Activated CD4-positive, alpha-beta T cell treated with anti-CD3 and anti-CD28 coated beads for 36 hours (primary cell): ENCODE data around the gene GSE1. TPM values are rescaled to one million over a fixed set of nuclear protein-coding genes. Genes with fewer than 3 reads are reported as not detected.

Experiments
- ATAC-seq: fragments of 200-7000 bp; cut with Tn5 transposase; one replicate; pipeline ENCODE4 v1.10.0; 2021; ENCODE audit warnings: mild to moderate bottlenecking, moderate library complexity
- CTCF ChIA-PET: fragments of 350-600 bp; sonication (Branson Sonifier 250); formaldehyde crosslinking; loops from one replicate; lab custom pipeline; 2021; ENCODE audit warnings: antibody characterized with exemption; lab: Charles Lee
- POLR2A ChIA-PET: fragments of 350-600 bp; sonication (Branson Sonifier 250); formaldehyde crosslinking; loops from one replicate; lab custom pipeline; 2021; ENCODE audit warnings: antibody characterized with exemption, inconsistent platforms; lab: Charles Lee
- DNase-seq: peaks from one replicate; pipeline ENCODE4 v3.0.0-alpha.2; 2020
- H3K27ac Mint-ChIP-seq: one replicate; pipeline ENCODE4 v1.8.0; 2021; ENCODE audit warnings: mixed read lengths
- H3K27me3 Mint-ChIP-seq: one replicate; pipeline ENCODE4 v1.8.0; 2021; ENCODE audit warnings: mixed read lengths
- H3K36me3 Mint-ChIP-seq: one replicate; pipeline ENCODE4 v1.8.0; 2021; ENCODE audit warnings: low read depth, mixed read lengths
- H3K4me1 Mint-ChIP-seq: one replicate; pipeline ENCODE4 v1.8.0; 2021; ENCODE audit warnings: mixed read lengths
- H3K4me3 Mint-ChIP-seq: one replicate; pipeline ENCODE4 v1.8.0; 2021; ENCODE audit warnings: mild to moderate bottlenecking, moderate library complexity, mixed read lengths
- H3K9me3 Mint-ChIP-seq: one replicate; pipeline ENCODE4 v1.8.0; 2021; ENCODE audit warnings: low read depth, mixed read lengths
- intact Hi-C, 2 experiments: fragments of 100-400 bp; cut with DNase I in 1 of 2; cut with micrococcal nuclease in 1 of 2; formaldehyde crosslinking; loops; one replicate each; pipeline versions ENCODE4 v1.14.2 to v1.15.1; 2022 to 2024; cut with DNase I, micrococcal nuclease
- total RNA-seq, 2 experiments: library from RNA; stranded (reverse); gene quantifications; one replicate each; pipeline ENCODE4 v1.2.3, GENCODE V29; 2021

Gene GSE1
- total RNA-seq, 2 experiments from 2014 or later, result 13.2 to 13.5 TPM

DNA sequence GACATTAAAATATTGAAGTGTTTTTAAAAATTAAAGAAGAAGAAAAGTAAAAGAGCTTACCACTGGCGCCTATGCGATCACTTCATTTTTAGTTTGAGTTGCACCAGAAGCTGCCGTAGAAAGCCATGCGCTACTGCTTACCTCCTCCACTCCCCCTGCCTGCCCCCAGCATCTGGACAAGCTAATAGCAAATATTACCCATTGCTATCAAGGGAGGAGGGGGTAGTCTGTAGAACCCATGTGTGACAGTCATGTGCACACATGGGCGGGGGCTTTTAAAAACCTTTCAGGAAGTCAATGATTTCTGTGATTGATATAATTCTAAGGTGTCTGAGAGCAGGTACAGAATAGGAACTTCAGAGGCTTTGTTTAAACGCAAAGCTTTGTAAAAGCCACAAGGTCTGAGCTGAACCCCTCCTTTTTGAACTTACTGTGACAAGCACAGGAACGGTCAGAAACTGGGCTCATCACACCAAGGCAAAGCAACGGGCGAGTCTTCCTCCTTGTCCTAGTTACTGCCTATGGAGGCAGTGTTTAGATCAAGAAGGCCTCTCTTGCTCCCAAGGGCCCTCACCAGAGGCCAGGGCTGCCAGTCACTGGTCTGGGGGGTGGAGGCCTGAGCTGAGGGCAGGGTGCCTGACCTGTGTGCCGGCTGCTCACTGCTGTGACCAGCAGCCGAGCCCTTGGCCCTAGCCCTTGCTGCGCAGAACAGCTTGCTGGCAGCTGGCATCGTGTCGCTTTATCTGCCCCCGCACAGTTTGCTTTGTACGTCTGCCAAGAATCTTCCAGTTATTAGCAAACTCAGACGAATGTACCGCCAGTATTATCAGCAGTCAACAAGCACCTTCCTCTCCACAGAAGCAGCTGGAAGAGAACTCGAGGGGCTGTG is 60.7 kb downstream of the GSE1 start:
- intact Hi-C loops, result loop anchor here in 1 of 2 experiments (5.0 kb wide), 1 partner anchor 44 kb away; no protein-coding TSS in a partner anchor
- no peak overlapping the region for H3K27ac Mint-ChIP-seq

GRCh38 chr16:85674418-85674755 is 61.3 kb downstream of the GSE1 start:
- DNase-seq (no peak), ATAC-seq (no peak)
- H3K4me3 Mint-ChIP-seq, result no peak overlapping the region
- H3K9me3 Mint-ChIP-seq, result no peaks in the 10 kb centered on the region
- H3K4me1 Mint-ChIP-seq, result peaks cover 7% of the 10 kb centered on the region
- intact Hi-C loops, result loop anchor here in 1 of 2 experiments (5.0 kb wide), 1 partner anchor 43 kb away; no protein-coding TSS in a partner anchor
- ChIA-PET CTCF (interaction anchor here (0.6 to 1.5 kb wide), 4 partner anchors 11 to 315 kb away, joined by 3 to 5 read pairs (median 4); no protein-coding TSS in a partner anchor), POLR2A (no interaction called here)
- H3K27ac Mint-ChIP-seq, result no peak overlapping the region
- H3K27me3 Mint-ChIP-seq, result no peaks in the 10 kb centered on the region
- peaks cover 56% of the 10 kb centered on the region for H3K36me3 Mint-ChIP-seq

More for the DNA sequence above, 60.7 kb downstream of the GSE1 start:
- Mint-ChIP-seq H3K4me1 (peaks cover 7% of the 10 kb centered on the region), H3K9me3 (no peaks in the 10 kb centered on the region), H3K36me3 (peaks cover 55% of the 10 kb centered on the region), H3K27me3 (no peaks in the 10 kb centered on the region), H3K4me3 (no peak overlapping the region)
- DNase-seq, result no peak
- ChIA-PET CTCF (interaction anchor here (0.5 to 2.1 kb wide), 7 partner anchors 11 to 86 kb away, joined by 3 to 10 read pairs (median 4); no protein-coding TSS in a partner anchor), POLR2A (interaction anchor here (1.1 kb wide), 1 partner anchor 58 kb away, joined by 3 read pairs; no protein-coding TSS in a partner anchor)
- ATAC-seq, result no peak

GRCh38 chr16:85674828-85675227 is 61.7 kb downstream of the GSE1 start:
- intact Hi-C loops, result loop anchor here in 1 of 2 experiments (5.0 kb wide), 1 partner anchor 42 kb away; no protein-coding TSS in a partner anchor
- peak overlapping the region; percentile 66 for H3K27ac Mint-ChIP-seq
- peaks cover 7% of the 10 kb centered on the region for H3K4me1 Mint-ChIP-seq
- H3K27me3 Mint-ChIP-seq, result no peaks in the 10 kb centered on the region
- H3K9me3 Mint-ChIP-seq, result no peaks in the 10 kb centered on the region
- H3K4me3 Mint-ChIP-seq, result no peak overlapping the region
- DNase-seq (no peak), ATAC-seq (no peak)
- POLR2A ChIA-PET, result no interaction called here
- CTCF ChIA-PET, result interaction anchor here (0.6 to 1.9 kb wide), 5 partner anchors 11 to 314 kb away, joined by 3 to 7 read pairs (median 3); no protein-coding TSS in a partner anchor
- H3K36me3 Mint-ChIP-seq, result peaks cover 56% of the 10 kb centered on the region

DNA sequence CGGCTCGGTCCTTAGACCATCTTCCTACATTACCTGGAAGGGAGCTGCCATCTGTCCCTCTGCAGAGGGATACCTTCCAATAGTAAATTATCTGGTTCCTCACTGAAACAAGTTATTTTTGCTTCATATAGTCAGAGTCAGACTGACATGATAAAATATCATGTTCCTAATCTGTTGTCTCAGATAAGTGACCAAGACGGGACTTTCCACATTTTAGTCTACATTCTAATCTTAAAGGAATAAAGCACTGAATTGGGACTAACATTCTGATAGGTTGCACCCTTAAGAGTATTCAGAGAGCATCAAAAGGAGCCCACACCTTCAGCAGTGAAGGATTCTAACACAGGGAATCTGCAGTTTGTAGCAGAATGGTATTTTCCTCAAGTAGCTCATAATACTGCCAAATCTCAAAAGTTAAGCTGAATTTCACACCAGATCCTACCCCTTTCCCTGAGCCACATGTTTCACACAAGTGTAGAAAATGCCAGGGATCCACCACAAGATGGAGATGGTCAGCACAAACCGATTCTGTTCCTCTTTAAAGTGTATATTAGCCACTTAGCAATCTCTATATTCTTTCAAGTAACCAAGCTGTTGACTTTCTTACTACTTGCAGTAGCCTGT is 62.2 kb downstream of the GSE1 start:
- DNase-seq (no peak), ATAC-seq (no peak)
- no peaks in the 10 kb centered on the region for H3K27me3 Mint-ChIP-seq
- CTCF ChIA-PET, result interaction anchor here (0.5 to 1.9 kb wide), 4 partner anchors 59 to 314 kb away, joined by 3 to 7 read pairs (median 3); no protein-coding TSS in a partner anchor
- no peak overlapping the region for H3K27ac Mint-ChIP-seq
- no peak overlapping the region for H3K4me3 Mint-ChIP-seq
- no peaks in the 10 kb centered on the region for H3K9me3 Mint-ChIP-seq
- peaks cover 57% of the 10 kb centered on the region for H3K36me3 Mint-ChIP-seq
- POLR2A ChIA-PET, result no interaction called here
- peaks cover 7% of the 10 kb centered on the region for H3K4me1 Mint-ChIP-seq
- intact Hi-C loops, result no loop called here

DNA sequence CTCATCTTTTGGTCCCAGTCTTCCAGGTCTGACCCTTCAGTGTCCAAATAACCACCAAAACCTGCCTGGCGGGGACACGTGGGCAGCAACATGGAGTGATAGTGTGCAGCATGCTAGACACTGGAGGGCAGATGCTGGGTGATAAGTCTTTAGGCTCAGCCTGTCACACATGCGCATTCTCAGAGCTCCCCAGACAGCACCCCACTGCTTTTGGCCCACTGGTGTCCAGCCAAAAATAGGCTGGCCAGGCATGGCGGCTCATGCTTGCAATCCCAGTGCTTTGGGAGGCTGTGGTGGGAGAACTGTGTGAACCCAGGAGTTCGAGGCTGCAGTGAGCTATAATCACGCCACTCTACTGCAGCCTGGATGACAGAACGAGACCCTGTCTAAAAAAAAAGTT is 63.3 kb downstream of the GSE1 start:
- ATAC-seq (no peak), DNase-seq (no peak)
- Mint-ChIP-seq H3K4me3 (no peak overlapping the region), H3K36me3 (peaks cover 60% of the 10 kb centered on the region), H3K27ac (no peak overlapping the region), H3K9me3 (no peaks in the 10 kb centered on the region), H3K27me3 (no peaks in the 10 kb centered on the region), H3K4me1 (peaks cover 7% of the 10 kb centered on the region)
- intact Hi-C loops, result no loop called here
- ChIA-PET CTCF (interaction anchor here (0.7 to 1.9 kb wide), 2 partner anchors 40 to 61 kb away, joined by 4 to 7 read pairs; no protein-coding TSS in a partner anchor), POLR2A (no interaction called here)

- ChIA-PET POLR2A (no interaction called here), CTCF (interaction anchor here (0.8 to 1.5 kb wide), 2 partner anchors 10 to 26 kb away, joined by 3 read pairs; no protein-coding TSS in a partner anchor)
- no peak for DNase-seq
- no peak overlapping the region for H3K27ac Mint-ChIP-seq
- no peaks in the 10 kb centered on the region for H3K27me3 Mint-ChIP-seq
- no peak overlapping the region for H3K4me3 Mint-ChIP-seq
- peaks cover 7% of the 10 kb centered on the region for H3K4me1 Mint-ChIP-seq
- no peak for ATAC-seq
- peaks cover 59% of the 10 kb centered on the region for H3K36me3 Mint-ChIP-seq
- no peaks in the 10 kb centered on the region for H3K9me3 Mint-ChIP-seq
- intact Hi-C loops, result no loop called here
Measured at GRCh38 chr16:85677383-85677967, 64.4 kb downstream of the GSE1 start.

- Mint-ChIP-seq H3K27ac (no peak overlapping the region), H3K4me3 (no peak overlapping the region), H3K4me1 (peaks cover 7% of the 10 kb centered on the region), H3K9me3 (no peaks in the 10 kb centered on the region), H3K36me3 (peaks cover 56% of the 10 kb centered on the region), H3K27me3 (no peaks in the 10 kb centered on the region)
- intact Hi-C loops, result no loop called here
- CTCF ChIA-PET, result interaction anchor here (0.8 to 1.5 kb wide), 3 partner anchors 9 to 27 kb away, joined by 3 read pairs; no protein-coding TSS in a partner anchor
- POLR2A ChIA-PET, result no interaction called here
- ATAC-seq (no peak), DNase-seq (no peak)
Measured at GRCh38 chr16:85678016-85678415, 64.9 kb downstream of the GSE1 start.

DNA sequence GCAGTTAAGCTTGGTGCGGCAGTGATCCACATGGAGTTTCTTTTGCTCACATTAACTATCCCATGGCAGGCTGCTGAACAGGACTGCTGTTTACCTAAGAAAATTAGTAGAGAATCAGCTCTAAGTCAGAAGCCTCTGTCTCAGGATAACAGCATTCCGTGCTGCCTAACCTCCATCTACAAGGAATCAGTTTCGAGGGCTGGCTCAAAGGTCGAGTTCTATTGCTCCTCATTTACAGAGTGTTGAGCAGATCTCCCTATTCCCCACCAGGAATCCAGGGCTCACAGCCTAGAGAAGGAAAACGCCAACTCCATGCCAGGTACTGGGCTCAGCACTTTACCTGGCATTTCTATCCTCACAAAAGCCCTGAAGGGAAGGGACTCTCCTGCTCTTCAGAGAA is 65.7 kb downstream of the GSE1 start:
- H3K9me3 Mint-ChIP-seq, result no peaks in the 10 kb centered on the region
- CTCF ChIA-PET, result interaction anchor here (0.6 to 1.8 kb wide), 3 partner anchors 14 to 22 kb away, joined by 3 to 5 read pairs (median 3); no protein-coding TSS in a partner anchor
- ATAC-seq (no peak), DNase-seq (no peak)
- no peaks in the 10 kb centered on the region for H3K27me3 Mint-ChIP-seq
- POLR2A ChIA-PET, result no interaction called here
- peaks cover 61% of the 10 kb centered on the region for H3K36me3 Mint-ChIP-seq
- peaks cover 7% of the 10 kb centered on the region for H3K4me1 Mint-ChIP-seq
- H3K4me3 Mint-ChIP-seq, result no peak overlapping the region
- H3K27ac Mint-ChIP-seq, result no peak overlapping the region
- intact Hi-C loops, result no loop called here

DNA sequence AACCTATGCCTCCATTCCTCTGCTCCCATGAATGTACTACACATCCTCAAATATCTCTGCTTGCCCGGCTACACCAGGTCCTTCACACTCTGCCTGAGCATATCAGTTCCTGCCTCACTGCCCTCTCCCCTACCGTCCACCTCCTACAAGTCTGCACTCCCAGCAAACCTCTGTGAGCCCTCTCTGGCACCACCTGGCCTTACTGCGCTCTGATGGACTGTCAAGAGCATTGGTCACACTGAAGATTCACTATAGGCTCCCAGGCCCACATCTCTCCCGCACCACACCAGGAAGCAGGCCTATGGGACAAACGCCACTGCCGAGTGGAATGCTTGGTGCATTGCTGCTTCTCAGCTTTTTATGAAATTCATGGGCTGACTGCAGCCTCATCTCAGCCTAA is 66.7 kb downstream of the GSE1 start:
- peaks cover 57% of the 10 kb centered on the region for H3K36me3 Mint-ChIP-seq

GRCh38 chr16:85680352-85680944 is 67.3 kb downstream of the GSE1 start:
- no peaks in the 10 kb centered on the region for H3K27me3 Mint-ChIP-seq
- no peak for DNase-seq
- H3K9me3 Mint-ChIP-seq, result no peaks in the 10 kb centered on the region
- H3K27ac Mint-ChIP-seq, result no peak overlapping the region
- intact Hi-C loops, result loop anchor here in 1 of 2 experiments (10.0 kb wide), 1 partner anchor 874 kb away; the partner anchor contains the start of gene MTHFSD
- no peak overlapping the region for H3K4me3 Mint-ChIP-seq
- H3K36me3 Mint-ChIP-seq, result peaks cover 57% of the 10 kb centered on the region
- peaks cover 4% of the 10 kb centered on the region for H3K4me1 Mint-ChIP-seq
- ATAC-seq, result no peak
- ChIA-PET CTCF (interaction anchor here (1.8 kb wide), 1 partner anchor 12 kb away, joined by 5 read pairs; no protein-coding TSS in a partner anchor), POLR2A (no interaction called here)

More for the DNA sequence above, 66.7 kb downstream of the GSE1 start:
- ChIA-PET POLR2A (no interaction called here), CTCF (interaction anchor here (1.8 kb wide), 1 partner anchor 13 kb away, joined by 5 read pairs; no protein-coding TSS in a partner anchor)
- ATAC-seq, result no peak
- Mint-ChIP-seq H3K9me3 (no peaks in the 10 kb centered on the region), H3K4me3 (no peak overlapping the region), H3K27me3 (no peaks in the 10 kb centered on the region), H3K4me1 (peaks cover 7% of the 10 kb centered on the region), H3K27ac (no peak overlapping the region)
- intact Hi-C loops, result loop anchor here in 1 of 2 experiments (10.0 kb wide), 1 partner anchor 875 kb away; the partner anchor contains the start of gene MTHFSD
- no peak for DNase-seq
